CD14-positive monocyte (primary cell): ENCODE results near the gene AK9. TPM values are rescaled to one million over a fixed set of nuclear protein-coding genes. Genes with fewer than 3 reads are reported as not detected.

Experiments used
- DNase-seq, 3 donors: peaks; one replicate each; pipeline ENCODE4 v3.0.0-alpha.2; 2011 to 2022
- H2AFZ ChIP-seq: 2 replicates; pipeline ENCODE4 v1.6.0; 2012; ENCODE audit warnings: mild to moderate bottlenecking, low read depth, low read length, inconsistent platforms; ENCODE audit not compliant: insufficient read depth, poor library complexity, severe bottlenecking
- H3K27ac ChIP-seq, 2 donors: 1 replicate in 1 of 2; 2 replicates in 1 of 2; pipeline ENCODE4 v1.5.1; 2012 to 2013; ENCODE audit warnings: low read length in 2 of 2, control low read depth in 1 of 2, inconsistent platforms in 1 of 2, low read depth in 1 of 2, mild to moderate bottlenecking in 1 of 2
- H3K27me3 ChIP-seq, 2 donors: one replicate each; pipeline versions ENCODE4 v1.6.0 to v1.6.1; 2011 to 2013; ENCODE audit warnings: low read length in 2 of 2; ENCODE audit not compliant: control insufficient read depth in 2 of 2, insufficient read depth in 2 of 2
- H3K36me3 ChIP-seq, 2 donors: replicated peaks in 1 of 2; 1 replicate in 1 of 2; 2 replicates in 1 of 2; pipeline versions ENCODE4 v1.5.1 to v1.6.1; 2012 to 2013; ENCODE audit warnings: low read length in 2 of 2, control low read depth in 1 of 2, inconsistent platforms in 1 of 2, mild to moderate bottlenecking in 1 of 2; ENCODE audit not compliant: insufficient read depth in 2 of 2, control insufficient read depth in 1 of 2
- H3K4me1 ChIP-seq, 2 donors: 1 replicate in 1 of 2; 2 replicates in 1 of 2; pipeline versions ENCODE4 v1.5.1 to v1.6.1; 2012 to 2013; ENCODE audit warnings: low read length in 2 of 2, control low read depth in 1 of 2, inconsistent platforms in 1 of 2, mild to moderate bottlenecking in 1 of 2, moderate library complexity in 1 of 2; ENCODE audit not compliant: insufficient read depth in 2 of 2, control insufficient read depth in 1 of 2
- H3K4me2 ChIP-seq: replicated peaks from 2 replicates; pipeline ENCODE3; 2012; ENCODE audit warnings: low read length, moderate library complexity, mild to moderate bottlenecking; ENCODE audit not compliant: poor library complexity, severe bottlenecking; ENCODE audit errors: extremely low read depth
- H3K4me3 ChIP-seq, 3 experiments: fragments of 200-600 bp in 1 of 3; sonication (generic) in 1 of 3; replicated peaks in 1 of 3; 1 replicate in 2 of 3; 2 replicates in 1 of 3; pipeline ENCODE4 v1.5.1; 2011 to 2013; ENCODE audit warnings: low read length in 3 of 3, mild to moderate bottlenecking in 3 of 3, control low read depth in 2 of 3, low read depth in 2 of 3, inconsistent platforms in 1 of 3, moderate library complexity in 1 of 3
- H3K79me2 ChIP-seq: 2 replicates; pipeline ENCODE4 v1.6.0; 2012; ENCODE audit warnings: mild to moderate bottlenecking, control low read depth, inconsistent platforms, low read length, moderate library complexity; ENCODE audit not compliant: insufficient read depth
- H3K9ac ChIP-seq: 2 replicates; pipeline ENCODE4 v1.6.0; 2017; ENCODE audit warnings: low read length, mild to moderate bottlenecking; ENCODE audit not compliant: insufficient read depth, poor library complexity, severe bottlenecking
- H3K9me3 ChIP-seq, 2 donors: replicated peaks in 1 of 2; 1 replicate in 1 of 2; 2 replicates in 1 of 2; pipeline versions ENCODE4 v1.5.1 to v1.6.1; 2012 to 2013; ENCODE audit warnings: low read length in 2 of 2, control low read depth in 1 of 2; ENCODE audit not compliant: control insufficient read depth in 1 of 2, insufficient read depth in 1 of 2
- H4K20me1 ChIP-seq: 2 replicates; pipeline ENCODE4 v1.6.0; 2012; ENCODE audit warnings: mild to moderate bottlenecking, low read length, control low read depth, moderate library complexity; ENCODE audit not compliant: insufficient read depth
- H3K27ac Mint-ChIP-seq, 7 donors: one replicate each; pipeline ENCODE4 v1.8.0; 2020; ENCODE audit warnings: mild to moderate bottlenecking in 7 of 7, mixed read lengths in 7 of 7, moderate library complexity in 6 of 7, inconsistent platforms in 2 of 7
- H3K27me3 Mint-ChIP-seq, 3 donors: one replicate each; pipeline ENCODE4 v1.8.0; 2021 to 2022; ENCODE audit warnings: low read depth in 3 of 3, mild to moderate bottlenecking in 3 of 3, mixed read lengths in 3 of 3, moderate library complexity in 3 of 3, inconsistent platforms in 1 of 3
- H3K36me3 Mint-ChIP-seq, 2 donors: one replicate each; pipeline ENCODE4 v1.8.0; 2020; ENCODE audit warnings: mixed read lengths in 2 of 2, inconsistent platforms in 1 of 2, mild to moderate bottlenecking in 1 of 2
- H3K4me1 Mint-ChIP-seq: one replicate; pipeline ENCODE4 v1.8.0; 2020; ENCODE audit warnings: mild to moderate bottlenecking, mixed read lengths
- H3K4me3 Mint-ChIP-seq, 2 donors: one replicate each; pipeline ENCODE4 v1.8.0; 2020; ENCODE audit warnings: mild to moderate bottlenecking in 2 of 2, mixed read lengths in 2 of 2, moderate library complexity in 1 of 2
- H3K9me3 Mint-ChIP-seq, 7 donors: one replicate each; pipeline ENCODE4 v1.8.0; 2020 to 2022; ENCODE audit warnings: mixed read lengths in 7 of 7, mild to moderate bottlenecking in 6 of 7, moderate library complexity in 6 of 7, inconsistent platforms in 2 of 7
- CTCF ChIP-seq: fragments of 200-600 bp; IDR thresholded peaks from one replicate; pipeline ENCODE4 v1.8.0; 2022; ENCODE audit warnings: antibody characterized with exemption, mild to moderate bottlenecking
- WGBS: methylation state at CpG from one replicate; pipeline ENCODE4 v1.1.5; 2013; ENCODE audit warnings: missing lambda C conversion rate; ENCODE audit not compliant: insufficient coverage; 5-methylcytosine and 5-hydroxymethylcytosine counted together
- intact Hi-C, 2 donors: fragments of 100-400 bp; cut with micrococcal nuclease; formaldehyde crosslinking; loops; one replicate each; pipeline versions ENCODE4 v1.15.0 to v1.15.1; 2023
- polyA plus RNA-seq, 3 donors: library from polyadenylated mRNA; depleted of rRNA in 1 of 3; unstranded in 2 of 3; stranded (reverse) in 1 of 3; fragments of 300-500 nt in 2 of 3; fragments of >200 nt in 1 of 3; fragmentation: Illumina TruSeq in 2 of 3; gene quantifications; 1 replicate in 2 of 3; 2 replicates in 1 of 3; pipeline ENCODE4 v1.2.3, GENCODE V29; 2012 to 2021

The AK9 gene
- polyA plus RNA-seq, 3 donors = 2.6 to 3.1 (median 2.8) TPM

- no CpG with 5 or more reads among the region's 3 CpGs for WGBS
- peaks cover 55% of the 10 kb centered on the region for H3K79me2 ChIP-seq
- no peak overlapping the region for H2AFZ ChIP-seq
- H3K9me3 ChIP-seq = no peaks in the 10 kb centered on the region
- no peak overlapping the region for H3K9ac ChIP-seq
- H3K27me3 Mint-ChIP-seq = peaks cover 0 to 2% (median 0%) of the 10 kb centered on the region in 3 donors
- TF ChIP-seq CTCF = no peak
- H3K4me1 Mint-ChIP-seq = peaks cover 37% of the 10 kb centered on the region
- H3K27ac ChIP-seq = no peak overlapping the region
- H3K4me1 ChIP-seq = peaks cover 16 to 31% of the 10 kb centered on the region in 2 donors
- peaks cover 75% of the 10 kb centered on the region for H4K20me1 ChIP-seq
- H3K36me3 Mint-ChIP-seq = peaks cover 43 to 76% of the 10 kb centered on the region in 2 donors
- H3K4me3 ChIP-seq = no peak overlapping the region
- intact Hi-C loops = loop anchor here in 1 of 2 donors (10.0 kb wide), 1 partner anchor 356 kb away; the partner anchor contains the start of genes CEP57L1 and SESN1
- peaks cover 54 to 76% of the 10 kb centered on the region in 2 donors for H3K36me3 ChIP-seq
- peaks cover 0 to 3% (median 0%) of the 10 kb centered on the region in 7 donors for H3K9me3 Mint-ChIP-seq
- no peaks in the 10 kb centered on the region for H3K27me3 ChIP-seq
- H3K4me2 ChIP-seq = no peak overlapping the region
- no peak for DNase-seq
- H3K4me3 Mint-ChIP-seq = no peak overlapping the region
- peak overlapping the region in 1 of 7 donors; percentile 30 for H3K27ac Mint-ChIP-seq
Measured at GRCh38 chr6:109450801-109451200, 240.2 kb downstream of the AK9 start.

- H3K27me3 ChIP-seq = no peaks in the 10 kb centered on the region
- H3K4me1 Mint-ChIP-seq = peaks cover 37% of the 10 kb centered on the region
- TF ChIP-seq CTCF = no peak
- H3K9me3 ChIP-seq = no peaks in the 10 kb centered on the region
- DNase-seq = no peak
- no peak overlapping the region for H3K4me3 Mint-ChIP-seq
- peaks cover 0 to 2% (median 0%) of the 10 kb centered on the region in 7 donors for H3K9me3 Mint-ChIP-seq
- intact Hi-C loops = loop anchor here in 1 of 2 donors (10.0 kb wide), 1 partner anchor 355 kb away; the partner anchor contains the start of genes CEP57L1 and SESN1
- H2AFZ ChIP-seq = no peak overlapping the region
- H3K27ac Mint-ChIP-seq = peak overlapping the region in 5 of 7 donors; percentile 1 to 78 (median 65)
- peaks cover 51 to 84% of the 10 kb centered on the region in 2 donors for H3K36me3 Mint-ChIP-seq
- peaks cover 16 to 31% of the 10 kb centered on the region in 2 donors for H3K4me1 ChIP-seq
- H3K36me3 ChIP-seq = peaks cover 62 to 84% of the 10 kb centered on the region in 2 donors
- WGBS = 72% methylated on average over 16 of the region's 16 CpGs
- peaks cover 82% of the 10 kb centered on the region for H4K20me1 ChIP-seq
- no peak overlapping the region for H3K9ac ChIP-seq
- H3K4me2 ChIP-seq = no peak overlapping the region
- H3K79me2 ChIP-seq = peaks cover 55% of the 10 kb centered on the region
- H3K27ac ChIP-seq = peak overlapping the region in 1 of 2 donors; percentile 41
- H3K4me3 ChIP-seq = no peak overlapping the region
- peaks cover 0 to 2% (median 1%) of the 10 kb centered on the region in 3 donors for H3K27me3 Mint-ChIP-seq
Measured at GRCh38 chr6:109449795-109450673, 241.0 kb downstream of the AK9 start.
